ENCODE measurements around the gene BIRC7. TPM values are rescaled to one million over a fixed set of nuclear protein-coding genes. Genes with fewer than 3 reads are reported as not detected.

The BIRC7 gene
- total and polyA plus RNA-seq, 2 of the 4 experiments (the other 2 are of a cell fraction) = not detected

- in situ Hi-C loops (cut with MboI; ENCODE audit: low sequenced_read_pairs) = no loop called here
- DNase-seq (no peak), ATAC-seq (ENCODE audit: low read depth) (no peak)
- H3K9me1 ChIP-seq (ENCODE audit: insufficient read depth, low read length) = peaks cover 6% of the 10 kb centered on the region; the same call in 1 of the 2 replicates
- H4K91ac ChIP-seq (ENCODE audit: insufficient read depth, low read depth, low read length) = no peak overlapping the region
- peaks cover 72% of the 10 kb centered on the region for H4K20me1 ChIP-seq (ENCODE audit: insufficient read depth, low read length)
- H2BK20ac ChIP-seq (ENCODE audit: low read depth, low read length) = no peak overlapping the region
- H2BK120ac ChIP-seq (ENCODE audit: low read depth, low read length) = no peak overlapping the region
- H3K4me1 ChIP-seq (ENCODE audit: control insufficient read depth, insufficient read depth, low read length) = peaks cover 6% of the 10 kb centered on the region
- ChIA-PET POLR2A (ENCODE audit: unreplicated experiment) (no interaction called here), CTCF (interaction anchor here (0.6 kb wide), 1 partner anchor 11 kb away, joined by 3 read pairs; no protein-coding TSS in a partner anchor)
- no peak overlapping the region for H2BK15ac ChIP-seq (ENCODE audit: low read depth, low read length)
- no peak for TF ChIP-seq MXI1 (IDR thresholded peaks at IDR 0.05; ENCODE audit: borderline replicate concordance, low read depth, low read length)
- H4K5ac ChIP-seq (ENCODE audit: low read depth, low read length) = no peak overlapping the region
- no peak overlapping the region for H3K27ac ChIP-seq (ENCODE audit: insufficient read depth, low read length)
- no peak overlapping the region for H3K14ac ChIP-seq (replicated peaks; ENCODE audit: low read depth, low read length)
- H3K79me1 ChIP-seq (ENCODE audit: low read depth in 1 of 2, low read length in 2 of 2) = peaks cover 33 to 68% of the 10 kb centered on the region in 2 experiments
- H3K4ac ChIP-seq (ENCODE audit: low read depth, low read length) = no peak overlapping the region
- H3K9me3 ChIP-seq (ENCODE audit: control insufficient read depth, insufficient read depth, low read length) = no peaks in the 10 kb centered on the region
- H2AFZ ChIP-seq (replicated peaks; ENCODE audit: low read length, poor library complexity) = no peak overlapping the region
- H2AK5ac ChIP-seq (ENCODE audit: low read depth, low read length) = no peak overlapping the region
- H3K4me2 ChIP-seq (ENCODE audit: low read depth, low read length) = no peak overlapping the region
- H2BK5ac ChIP-seq (ENCODE audit: low read depth, low read length, poor library complexity, severe bottlenecking) = no peak overlapping the region
- intact Hi-C loops (cut with micrococcal nuclease) = no loop called here
- H2AK9ac ChIP-seq (replicated peaks; ENCODE audit: low read depth, low read length, poor library complexity) = no peak overlapping the region
- dilution Hi-C loops (cut with HindIII; ENCODE audit: low sequenced_read_pairs, unreplicated experiment) = no loop called here
- H3K23ac ChIP-seq (ENCODE audit: low read depth, low read length) = no peak overlapping the region
- no peak overlapping the region for H3K56ac ChIP-seq (ENCODE audit: extremely low read depth, insufficient read depth, low read length)
- no CpG with 5 or more reads among the region's 5 CpGs for WGBS, 2 experiments (ENCODE audit: extremely low coverage in 2 of 2, insufficient read length in 1 of 2)
- no peak overlapping the region for H3K9ac ChIP-seq (ENCODE audit: low read depth, low read length)
- H3K18ac ChIP-seq (ENCODE audit: low read depth, low read length) = no peak overlapping the region
- no peaks in the 10 kb centered on the region for H3K27me3 ChIP-seq (ENCODE audit: control insufficient read depth, insufficient read depth, low read length)
- no peak overlapping the region for H3K4me3 ChIP-seq (ENCODE audit: insufficient read depth, low read depth, low read length)
- no TSS peak for BruUV-seq (replicated peaks)
- no peak overlapping the region for H4K8ac ChIP-seq (ENCODE audit: low read depth in 2 of 2, low read length in 2 of 2)
- H3K36me3 ChIP-seq (ENCODE audit: control insufficient read depth, insufficient read depth, low read length) = peaks cover 39% of the 10 kb centered on the region
These were observed 22.9 kb upstream of the BIRC7 start for GRCh38 chr20:63212792-63213191.

All from IMR-90 (cell line).